ENCODE measurements around the gene POLR1B. TPM values are rescaled to one million over a fixed set of nuclear protein-coding genes. Genes with fewer than 3 reads are reported as not detected.

POLR1B gene
- total RNA-seq, 1 experiment from 2014 or later = 83.6 TPM

GRCh38 chr2:112542984-112543661 is 858 bp downstream of the POLR1B start:
- Mint-ChIP-seq H3K27ac (no peak overlapping the region), H3K27me3 (ENCODE audit: low read depth) (no peaks in the 10 kb centered on the region), H3K4me1 (peaks cover 6 to 8% of the 10 kb centered on the region in 2 experiments; a peak in 3 of 4 replicates), H3K4me3 (no peak overlapping the region), H3K9me3 (no peaks in the 10 kb centered on the region), H3K36me3 (ENCODE audit: insufficient read depth in 1 of 3, low read depth in 3 of 3) (peaks cover 15 to 16% (median 15%) of the 10 kb centered on the region in 3 experiments; a peak in 6 of 7 replicates)
- H2BK120ac ChIP-seq (ENCODE audit: low read depth, low read length, poor library complexity, severe bottlenecking) = no peak overlapping the region
- H3K9me3 ChIP-seq (ENCODE audit: control insufficient read depth, low read depth, low read length) = no peaks in the 10 kb centered on the region
- peak overlapping the region; percentile 99 for H3K4me2 ChIP-seq (ENCODE audit: insufficient read depth, insufficient read length, low read length)
- no peak overlapping the region for H3K23ac ChIP-seq (ENCODE audit: insufficient read length, low read depth, low read length)
- no peak for DNase-seq
- no peak overlapping the region for H2BK20ac ChIP-seq (ENCODE audit: low read depth, low read length, poor library complexity, severe bottlenecking)
- no CpG with 5 or more reads among the region's 18 CpGs for WGBS (ENCODE audit: extremely low coverage, insufficient read length, low lambda C conversion rate)
- peaks cover 2% of the 10 kb centered on the region for H3K79me1 ChIP-seq (ENCODE audit: insufficient read depth, low read depth, low read length, poor library complexity, severe bottlenecking)
- H3K56ac ChIP-seq (ENCODE audit: insufficient read length, low read depth, low read length) = no peak overlapping the region
- peaks cover 8% of the 10 kb centered on the region for H3K23me2 ChIP-seq (ENCODE audit: insufficient read length, low read depth, low read length, poor library complexity, severe bottlenecking)
- no peak overlapping the region for H3K27ac ChIP-seq (ENCODE audit: insufficient read length, low read depth, low read length)
- no peak overlapping the region for H2BK12ac ChIP-seq (ENCODE audit: insufficient read length, low read depth, low read length)
- H2AK5ac ChIP-seq (ENCODE audit: insufficient read length, low read length) = no peak overlapping the region
- peaks cover 21% of the 10 kb centered on the region for H3K79me2 ChIP-seq (ENCODE audit: insufficient read depth, low read length)
- no peak overlapping the region for H3K4ac ChIP-seq (ENCODE audit: low read depth, low read length)
- no peak overlapping the region for H4K91ac ChIP-seq (ENCODE audit: insufficient read length, low read depth, low read length)
- H3K14ac ChIP-seq (ENCODE audit: insufficient read depth, low read length) = no peak overlapping the region
- no peak overlapping the region for H3T11ph ChIP-seq (ENCODE audit: low read length)
- H3K27me3 ChIP-seq (ENCODE audit: insufficient read depth, low read length) = no peaks in the 10 kb centered on the region
- TF ChIP-seq CTCF (conservative IDR thresholded peaks at IDR 0.05) = no peak
- no peak overlapping the region for H3K18ac ChIP-seq (ENCODE audit: insufficient read length, low read depth, low read length)
- H2AFZ ChIP-seq (ENCODE audit: low read length) = no peak overlapping the region
- peak overlapping the region; percentile 40 for H3K9ac ChIP-seq (ENCODE audit: extremely low read depth, insufficient read length, low read length)
- H3K4me1 ChIP-seq (ENCODE audit: insufficient read depth, low read length) = no peaks in the 10 kb centered on the region
- H4K20me1 ChIP-seq (ENCODE audit: control insufficient read depth, insufficient read depth, insufficient read length) = no peaks in the 10 kb centered on the region
- no peak overlapping the region for H4K8ac ChIP-seq (replicated peaks; ENCODE audit: insufficient read length, low read depth, low read length)
- no peak overlapping the region for H4K5ac ChIP-seq (ENCODE audit: insufficient read length, low read depth, low read length)
- H2BK15ac ChIP-seq (ENCODE audit: low read depth, low read length) = no peak overlapping the region
- no peak overlapping the region for H2BK5ac ChIP-seq (ENCODE audit: insufficient read length, low read length)

All from H9 (cell line).